ENCODE measurements around the gene SLC6A13. TPM values are rescaled to one million over a fixed set of nuclear protein-coding genes. Genes with fewer than 3 reads are reported as not detected.
A peak's percentile ranks its signal among the peaks of the same experiment; 100 is the strongest.

SLC6A13 gene
- polyA plus RNA-seq (2013), result 0.21 and 0.26 TPM in 2 replicates

DNA sequence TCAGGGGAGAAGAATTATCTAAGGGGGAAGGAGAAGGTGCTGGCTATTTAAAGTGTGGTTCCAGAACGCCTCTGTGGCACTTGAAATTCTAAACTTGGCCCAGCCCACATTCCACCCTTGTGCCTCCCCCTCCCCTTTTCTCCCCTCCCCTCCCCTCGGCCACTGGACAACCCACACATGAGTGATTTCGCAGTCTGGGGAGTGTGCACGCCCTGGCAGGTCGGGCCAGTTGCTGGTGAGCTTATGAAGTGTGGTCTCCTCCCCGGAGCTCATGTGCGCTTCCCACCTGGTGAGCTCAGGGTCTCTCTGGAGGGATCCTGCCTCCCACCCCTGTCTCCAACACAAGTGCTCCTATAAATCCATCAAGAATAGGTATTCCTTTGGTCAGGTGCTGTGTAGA is at the start of gene SLC6A13:
SLC6A13 (minus strand) TSS at position 20 of the 400 bp plus-strand sequence. CDS start 2,784 bp downstream, outside the sequence.
- Histone ChIP-seq H3K79me2 (ENCODE audit: control insufficient read depth, insufficient read depth, low read length, poor library complexity) (no peaks in the 10 kb centered on the region), H3K4me3 (ENCODE audit: low read depth, low read length) (no peak within 1 kb of the TSS), H3K4me2 (ENCODE audit: low read length) (no peak within 1 kb of the TSS), H3K27me3 (ENCODE audit: insufficient read depth, low read length) (peaks cover 2% of the 10 kb centered on the region), H3K4me1 (ENCODE audit: control insufficient read depth in 1 of 2, insufficient read depth in 2 of 2, low read length in 2 of 2) (peaks cover 0 to 8% of the 10 kb centered on the region in 2 experiments), H3K14ac (ENCODE audit: low read length) (no peak within 1 kb of the TSS), H3K9ac (ENCODE audit: low read length) (peak within 1 kb of the TSS; percentile 59), H2AFZ (ENCODE audit: insufficient read depth, low read length, poor library complexity) (no peak within 1 kb of the TSS), H3K18ac (ENCODE audit: low read length) (no peak within 1 kb of the TSS), H4K12ac (ENCODE audit: low read depth, low read length) (no peak within 1 kb of the TSS), H3K9me3 (ENCODE audit: insufficient read depth, low read depth, low read length) (no peaks in the 10 kb centered on the region), H4K91ac (ENCODE audit: low read depth, low read length) (no peak within 1 kb of the TSS), H4K8ac (ENCODE audit: low read depth, low read length) (no peak within 1 kb of the TSS), H3K23ac (ENCODE audit: low read length) (no peak within 1 kb of the TSS), H3K36me3 (ENCODE audit: control insufficient read depth in 1 of 2, insufficient read depth in 2 of 2, low read length in 2 of 2) (no peaks in the 10 kb centered on the region), H2AK5ac (ENCODE audit: low read length) (no peak within 1 kb of the TSS), H3K79me1 (ENCODE audit: low read length) (no peaks in the 10 kb centered on the region), H2BK5ac (ENCODE audit: low read depth, low read length, poor library complexity) (no peak within 1 kb of the TSS), H2BK12ac (ENCODE audit: low read length) (no peak within 1 kb of the TSS), H3K4ac (ENCODE audit: low read depth, low read length) (no peak within 1 kb of the TSS), H3K27ac (ENCODE audit: low read depth, low read length) (no peak within 1 kb of the TSS), H2BK120ac (ENCODE audit: insufficient read depth, low read length, poor library complexity) (no peak within 1 kb of the TSS)
- no CpG with 5 or more reads among the region's 7 CpGs for WGBS (ENCODE audit: extremely low coverage, insufficient coverage, insufficient read length)
- DNase-seq, result no peak

DNA sequence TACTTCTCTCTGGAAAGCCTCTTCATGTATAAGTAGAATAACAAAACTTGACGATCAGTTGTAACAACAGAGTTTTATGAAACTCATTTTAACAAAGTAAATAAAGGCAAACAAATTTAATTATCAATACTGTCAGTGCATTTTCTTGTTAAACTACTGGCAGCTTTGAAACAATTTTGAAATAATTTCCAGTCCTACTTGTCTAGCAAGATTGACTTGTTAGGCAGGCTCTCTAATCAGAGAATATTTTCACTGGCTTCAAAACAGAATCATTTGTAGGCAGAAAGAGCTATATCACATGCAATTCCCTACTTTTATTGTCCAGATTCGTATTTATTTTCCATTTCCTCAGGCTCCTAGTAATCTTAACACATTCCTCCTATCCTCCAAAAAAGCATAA is 45.9 kb upstream of the SLC6A13 start:
- Histone ChIP-seq H3K4me1 (ENCODE audit: control insufficient read depth in 1 of 2, insufficient read depth in 2 of 2, low read length in 2 of 2) (no peaks in the 10 kb centered on the region), H3K9ac (ENCODE audit: low read length) (no peak overlapping the region), H3K27me3 (ENCODE audit: insufficient read depth, low read length) (no peaks in the 10 kb centered on the region), H3K4ac (ENCODE audit: low read depth, low read length) (no peak overlapping the region), H3K36me3 (ENCODE audit: control insufficient read depth in 1 of 2, insufficient read depth in 2 of 2, low read length in 2 of 2) (peaks cover 27 to 38% of the 10 kb centered on the region in 2 experiments), H3K18ac (ENCODE audit: low read length) (no peak overlapping the region), H3K14ac (ENCODE audit: low read length) (no peak overlapping the region), H3K23ac (ENCODE audit: low read length) (no peak overlapping the region), H3K4me2 (ENCODE audit: low read length) (no peak overlapping the region), H3K79me1 (ENCODE audit: low read length) (no peaks in the 10 kb centered on the region), H2BK12ac (ENCODE audit: low read length) (no peak overlapping the region), H3K4me3 (ENCODE audit: low read depth, low read length) (no peak overlapping the region), H4K12ac (ENCODE audit: low read depth, low read length) (no peak overlapping the region), H2BK5ac (ENCODE audit: low read depth, low read length, poor library complexity) (no peak overlapping the region), H3K27ac (ENCODE audit: low read depth, low read length) (no peak overlapping the region), H3K9me3 (ENCODE audit: insufficient read depth, low read depth, low read length) (no peaks in the 10 kb centered on the region), H2AK5ac (ENCODE audit: low read length) (no peak overlapping the region), H2AFZ (ENCODE audit: insufficient read depth, low read length, poor library complexity) (no peak overlapping the region), H4K8ac (ENCODE audit: low read depth, low read length) (no peak overlapping the region), H4K91ac (ENCODE audit: low read depth, low read length) (no peak overlapping the region), H3K79me2 (ENCODE audit: control insufficient read depth, insufficient read depth, low read length, poor library complexity) (no peaks in the 10 kb centered on the region), H2BK120ac (ENCODE audit: insufficient read depth, low read length, poor library complexity) (no peak overlapping the region)
- no CpG with 5 or more reads among the region's 2 CpGs for WGBS (ENCODE audit: extremely low coverage, insufficient coverage, insufficient read length)
- DNase-seq, result peak in 1 of 2 donors; percentile 91

DNA sequence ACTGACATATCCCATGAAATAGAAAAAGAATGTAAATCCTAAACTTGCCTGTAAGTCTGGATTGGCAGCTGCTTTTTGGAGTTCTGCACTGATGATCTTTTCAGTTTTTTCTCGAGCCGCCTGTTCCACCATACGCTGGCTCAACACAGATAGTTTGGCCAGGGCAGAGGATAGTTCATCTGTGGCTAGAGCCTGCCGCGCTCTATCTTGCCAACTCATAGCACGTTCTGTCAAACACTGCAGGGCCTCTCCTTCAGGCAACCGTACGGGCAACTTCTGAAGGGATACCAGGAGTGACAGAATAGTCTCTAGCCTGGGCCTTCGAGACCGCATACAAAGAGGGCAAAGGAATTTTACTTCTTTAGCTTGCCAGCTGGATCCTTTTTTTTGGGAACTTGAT is 44.8 kb upstream of the SLC6A13 start:
- no peak overlapping the region for H2BK5ac ChIP-seq (ENCODE audit: low read depth, low read length, poor library complexity)
- no peak overlapping the region for H3K4me3 ChIP-seq (ENCODE audit: low read depth, low read length)
- DNase-seq, result no peak

DNA sequence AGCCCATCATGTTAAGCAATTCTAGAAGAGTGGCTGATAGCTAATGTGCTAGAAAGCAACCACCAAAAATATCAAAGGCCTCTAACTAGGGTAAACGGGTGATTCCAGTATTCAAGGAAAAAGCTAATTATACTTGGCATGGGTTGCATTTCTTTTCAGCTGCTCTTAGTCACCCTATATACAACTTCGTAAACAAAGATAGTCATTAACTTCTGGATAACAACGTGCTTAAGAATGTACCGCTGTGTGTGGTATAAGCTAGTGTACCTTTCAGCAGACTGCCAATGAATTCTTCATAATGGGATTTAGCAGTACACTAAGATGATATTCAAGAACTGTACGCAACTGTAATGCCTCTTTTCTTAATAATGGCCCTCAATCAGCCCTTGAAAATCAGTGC is 42.2 kb upstream of the SLC6A13 start:
- Histone ChIP-seq H3K4me2 (ENCODE audit: low read length) (no peak overlapping the region), H3K4me1 (ENCODE audit: control insufficient read depth in 1 of 2, insufficient read depth in 2 of 2, low read length in 2 of 2) (no peaks in the 10 kb centered on the region), H3K23ac (ENCODE audit: low read length) (no peak overlapping the region), H4K8ac (ENCODE audit: low read depth, low read length) (no peak overlapping the region), H3K4ac (ENCODE audit: low read depth, low read length) (no peak overlapping the region), H3K9me3 (ENCODE audit: insufficient read depth, low read depth, low read length) (no peaks in the 10 kb centered on the region), H3K79me2 (ENCODE audit: control insufficient read depth, insufficient read depth, low read length, poor library complexity) (no peaks in the 10 kb centered on the region), H4K12ac (ENCODE audit: low read depth, low read length) (no peak overlapping the region), H4K91ac (ENCODE audit: low read depth, low read length) (no peak overlapping the region), H3K14ac (ENCODE audit: low read length) (no peak overlapping the region), H2BK120ac (ENCODE audit: insufficient read depth, low read length, poor library complexity) (no peak overlapping the region), H3K27ac (ENCODE audit: low read depth, low read length) (no peak overlapping the region), H3K4me3 (ENCODE audit: low read depth, low read length) (no peak overlapping the region), H2BK5ac (ENCODE audit: low read depth, low read length, poor library complexity) (no peak overlapping the region), H3K9ac (ENCODE audit: low read length) (no peak overlapping the region), H3K79me1 (ENCODE audit: low read length) (no peaks in the 10 kb centered on the region), H2AFZ (ENCODE audit: insufficient read depth, low read length, poor library complexity) (no peak overlapping the region), H2AK5ac (ENCODE audit: low read length) (no peak overlapping the region), H2BK12ac (ENCODE audit: low read length) (no peak overlapping the region), H3K27me3 (ENCODE audit: insufficient read depth, low read length) (no peaks in the 10 kb centered on the region), H3K18ac (ENCODE audit: low read length) (no peak overlapping the region), H3K36me3 (ENCODE audit: control insufficient read depth in 1 of 2, insufficient read depth in 2 of 2, low read length in 2 of 2) (peaks cover 15 to 24% of the 10 kb centered on the region in 2 experiments)
- no CpG with 5 or more reads among the region's 5 CpGs for WGBS (ENCODE audit: extremely low coverage, insufficient coverage, insufficient read length)
- DNase-seq, result no peak

More for the DNA sequence above, 44.8 kb upstream of the SLC6A13 start:
- H3K79me2 ChIP-seq (ENCODE audit: control insufficient read depth, insufficient read depth, low read length, poor library complexity), result no peaks in the 10 kb centered on the region
- no peak overlapping the region for H3K4ac ChIP-seq (ENCODE audit: low read depth, low read length)
- H3K23ac ChIP-seq (ENCODE audit: low read length), result no peak overlapping the region
- no peaks in the 10 kb centered on the region for H3K79me1 ChIP-seq (ENCODE audit: low read length)
- H3K27ac ChIP-seq (ENCODE audit: low read depth, low read length), result no peak overlapping the region
- no peaks in the 10 kb centered on the region for H3K4me1 ChIP-seq (ENCODE audit: control insufficient read depth in 1 of 2, insufficient read depth in 2 of 2, low read length in 2 of 2)
- no peak overlapping the region for H4K91ac ChIP-seq (ENCODE audit: low read depth, low read length)
- H3K36me3 ChIP-seq (ENCODE audit: control insufficient read depth in 1 of 2, insufficient read depth in 2 of 2, low read length in 2 of 2), result peaks cover 27 to 38% of the 10 kb centered on the region in 2 experiments
- no peak overlapping the region for H3K9ac ChIP-seq (ENCODE audit: low read length)
- H2AFZ ChIP-seq (ENCODE audit: insufficient read depth, low read length, poor library complexity), result no peak overlapping the region
- WGBS (ENCODE audit: extremely low coverage, insufficient coverage, insufficient read length), result no CpG with 5 or more reads among the region's 10 CpGs
- H3K18ac ChIP-seq (ENCODE audit: low read length), result no peak overlapping the region
- no peak overlapping the region for H2AK5ac ChIP-seq (ENCODE audit: low read length)
- no peak overlapping the region for H2BK120ac ChIP-seq (ENCODE audit: insufficient read depth, low read length, poor library complexity)
- no peak overlapping the region for H3K14ac ChIP-seq (ENCODE audit: low read length)
- no peak overlapping the region for H4K8ac ChIP-seq (ENCODE audit: low read depth, low read length)
- no peak overlapping the region for H4K12ac ChIP-seq (ENCODE audit: low read depth, low read length)
- H3K27me3 ChIP-seq (ENCODE audit: insufficient read depth, low read length), result no peaks in the 10 kb centered on the region
- H2BK12ac ChIP-seq (ENCODE audit: low read length), result no peak overlapping the region
- H3K9me3 ChIP-seq (ENCODE audit: insufficient read depth, low read depth, low read length), result no peaks in the 10 kb centered on the region
- no peak overlapping the region for H3K4me2 ChIP-seq (ENCODE audit: low read length)
